IMR-90 (cell line): ENCODE data around the gene ANKRD55.

Experiments used
- BHLHE40 ChIP-seq: fragments of 150-350 bp; IDR thresholded peaks from 2 replicates; pipeline ENCODE4 v1.6.1; 2016; ENCODE audit warnings: mild to moderate bottlenecking, low read depth, low read length
- CEBPB ChIP-seq: IDR thresholded peaks from 2 replicates; pipeline ENCODE4 v1.6.1; 2012; ENCODE audit warnings: low read depth, low read length, improper control_type of control experiment
- CHD1 ChIP-seq: IDR thresholded peaks from 2 replicates; pipeline ENCODE4 v1.6.1; 2012; ENCODE audit warnings: low read depth, low read length, improper control_type of control experiment
- FOS ChIP-seq: fragments of 150-350 bp; IDR thresholded peaks from 2 replicates; pipeline ENCODE4 v1.6.1; 2016; ENCODE audit warnings: low read depth, low read length
- MAFK ChIP-seq: IDR thresholded peaks from 2 replicates; pipeline ENCODE4 v1.6.1; 2012; ENCODE audit warnings: low read depth, low read length, improper control_type of control experiment
- NFE2L2 ChIP-seq: fragments of 150-350 bp; IDR thresholded peaks from 2 replicates; pipeline ENCODE4 v1.6.1; 2016; ENCODE audit warnings: low read depth, mild to moderate bottlenecking, low read length
- POLR2A ChIP-seq: IDR thresholded peaks from 2 replicates; pipeline ENCODE4 v1.6.1; 2012; ENCODE audit warnings: mild to moderate bottlenecking, low read depth, low read length
- RAD21 ChIP-seq: IDR thresholded peaks from 2 replicates; pipeline ENCODE4 v1.6.1; 2012; ENCODE audit warnings: low read length, improper control_type of control experiment
- RCOR1 ChIP-seq: IDR thresholded peaks from 2 replicates; pipeline ENCODE4 v1.6.1; 2012; ENCODE audit warnings: mild to moderate bottlenecking, low read length, improper control_type of control experiment; ENCODE audit not compliant: insufficient replicate concordance
- RFX5 ChIP-seq: IDR thresholded peaks from 2 replicates; pipeline ENCODE4 v1.8.0; 2012; ENCODE audit warnings: low read depth, mild to moderate bottlenecking, low read length, moderate library complexity
- SMC3 ChIP-seq: fragments of 150-350 bp; IDR thresholded peaks from 2 replicates; pipeline ENCODE4 v1.6.1; 2016; ENCODE audit warnings: low read depth, mild to moderate bottlenecking, antibody characterized with exemption, low read length, moderate library complexity
- TF ChIP-seq, protein P1 (sequence below): conservative IDR thresholded peaks from 2 replicates; pipeline ENCODE4 v1.5.1; 2012; ENCODE audit warnings: mild to moderate bottlenecking, low read depth, low read length, improper control_type of control experiment
- TF ChIP-seq, protein P2 (sequence below): fragments of 150-350 bp; IDR thresholded peaks from 2 replicates; pipeline ENCODE4 v1.6.1; 2016; ENCODE audit warnings: low read depth, mild to moderate bottlenecking, low read length, moderate library complexity, borderline replicate concordance
- TF ChIP-seq, protein P3 (sequence below): fragments of 150-350 bp; IDR thresholded peaks from 2 replicates; pipeline ENCODE4 v1.6.1; 2017; ENCODE audit warnings: mild to moderate bottlenecking, antibody characterized with exemption, low read length, low read depth

DNA sequence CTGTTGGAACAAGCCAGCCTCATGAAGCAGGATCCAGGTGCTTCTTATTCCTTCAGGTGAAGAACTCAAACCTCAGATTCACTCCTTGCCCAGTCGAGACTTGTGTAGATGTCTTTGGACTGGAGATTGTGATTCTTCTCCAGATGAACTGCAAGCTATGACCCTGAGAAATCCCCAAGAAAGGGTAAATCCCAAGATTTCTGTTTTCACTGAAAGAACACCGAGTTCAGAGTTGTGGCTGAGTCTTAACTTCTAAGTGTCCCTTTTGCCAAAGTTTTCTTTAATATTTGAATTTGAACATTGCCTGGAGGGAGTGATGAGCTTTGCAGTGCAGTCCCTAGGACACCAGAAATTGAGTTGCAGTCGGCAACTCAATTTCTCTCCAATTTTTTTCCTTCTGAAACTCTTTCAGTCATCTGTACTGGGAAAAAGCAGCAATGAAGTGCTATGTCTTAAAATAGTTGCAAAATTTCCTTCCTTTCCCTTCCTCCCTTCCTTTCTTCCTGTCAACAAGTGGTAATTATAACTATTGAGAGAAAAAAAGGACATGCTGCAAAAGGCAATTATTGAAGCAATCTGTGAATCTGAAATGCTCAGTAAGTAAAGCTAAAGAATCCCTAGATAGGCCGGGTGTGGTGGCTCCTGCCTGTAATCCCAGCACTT is 56.1 kb downstream of the ANKRD55 start:
- TF ChIP-seq CEBPB: no peak
- TF ChIP-seq, protein P1, sequence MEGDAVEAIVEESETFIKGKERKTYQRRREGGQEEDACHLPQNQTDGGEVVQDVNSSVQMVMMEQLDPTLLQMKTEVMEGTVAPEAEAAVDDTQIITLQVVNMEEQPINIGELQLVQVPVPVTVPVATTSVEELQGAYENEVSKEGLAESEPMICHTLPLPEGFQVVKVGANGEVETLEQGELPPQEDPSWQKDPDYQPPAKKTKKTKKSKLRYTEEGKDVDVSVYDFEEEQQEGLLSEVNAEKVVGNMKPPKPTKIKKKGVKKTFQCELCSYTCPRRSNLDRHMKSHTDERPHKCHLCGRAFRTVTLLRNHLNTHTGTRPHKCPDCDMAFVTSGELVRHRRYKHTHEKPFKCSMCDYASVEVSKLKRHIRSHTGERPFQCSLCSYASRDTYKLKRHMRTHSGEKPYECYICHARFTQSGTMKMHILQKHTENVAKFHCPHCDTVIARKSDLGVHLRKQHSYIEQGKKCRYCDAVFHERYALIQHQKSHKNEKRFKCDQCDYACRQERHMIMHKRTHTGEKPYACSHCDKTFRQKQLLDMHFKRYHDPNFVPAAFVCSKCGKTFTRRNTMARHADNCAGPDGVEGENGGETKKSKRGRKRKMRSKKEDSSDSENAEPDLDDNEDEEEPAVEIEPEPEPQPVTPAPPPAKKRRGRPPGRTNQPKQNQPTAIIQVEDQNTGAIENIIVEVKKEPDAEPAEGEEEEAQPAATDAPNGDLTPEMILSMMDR: no peak
- TF ChIP-seq POLR2A: no peak
- TF ChIP-seq RAD21: no peak
- no peak for TF ChIP-seq RFX5
- no peak for TF ChIP-seq CHD1
- TF ChIP-seq SMC3: no peak
- TF ChIP-seq, protein P2, sequence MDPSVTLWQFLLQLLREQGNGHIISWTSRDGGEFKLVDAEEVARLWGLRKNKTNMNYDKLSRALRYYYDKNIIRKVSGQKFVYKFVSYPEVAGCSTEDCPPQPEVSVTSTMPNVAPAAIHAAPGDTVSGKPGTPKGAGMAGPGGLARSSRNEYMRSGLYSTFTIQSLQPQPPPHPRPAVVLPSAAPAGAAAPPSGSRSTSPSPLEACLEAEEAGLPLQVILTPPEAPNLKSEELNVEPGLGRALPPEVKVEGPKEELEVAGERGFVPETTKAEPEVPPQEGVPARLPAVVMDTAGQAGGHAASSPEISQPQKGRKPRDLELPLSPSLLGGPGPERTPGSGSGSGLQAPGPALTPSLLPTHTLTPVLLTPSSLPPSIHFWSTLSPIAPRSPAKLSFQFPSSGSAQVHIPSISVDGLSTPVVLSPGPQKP: no peak
- no peak for TF ChIP-seq FOS
- no peak for TF ChIP-seq NFE2L2
- no peak for TF ChIP-seq BHLHE40
- TF ChIP-seq, protein P3, sequence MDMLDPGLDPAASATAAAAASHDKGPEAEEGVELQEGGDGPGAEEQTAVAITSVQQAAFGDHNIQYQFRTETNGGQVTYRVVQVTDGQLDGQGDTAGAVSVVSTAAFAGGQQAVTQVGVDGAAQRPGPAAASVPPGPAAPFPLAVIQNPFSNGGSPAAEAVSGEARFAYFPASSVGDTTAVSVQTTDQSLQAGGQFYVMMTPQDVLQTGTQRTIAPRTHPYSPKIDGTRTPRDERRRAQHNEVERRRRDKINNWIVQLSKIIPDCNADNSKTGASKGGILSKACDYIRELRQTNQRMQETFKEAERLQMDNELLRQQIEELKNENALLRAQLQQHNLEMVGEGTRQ: no peak
- TF ChIP-seq MAFK: no peak
- TF ChIP-seq RCOR1: no peak
